NCI-H82 (cell line): ENCODE data around the gene SERPINA9.

Experiments used
- DNase-seq: peaks from one replicate; lab custom pipeline; 2025; lab: John Stamatoyannopoulos, UW

SERPINA9 gene

GRCh38 chr14:94462219-94462551, 13.8 kb downstream of the SERPINA9 start:
- no peak for DNase-seq

DNA sequence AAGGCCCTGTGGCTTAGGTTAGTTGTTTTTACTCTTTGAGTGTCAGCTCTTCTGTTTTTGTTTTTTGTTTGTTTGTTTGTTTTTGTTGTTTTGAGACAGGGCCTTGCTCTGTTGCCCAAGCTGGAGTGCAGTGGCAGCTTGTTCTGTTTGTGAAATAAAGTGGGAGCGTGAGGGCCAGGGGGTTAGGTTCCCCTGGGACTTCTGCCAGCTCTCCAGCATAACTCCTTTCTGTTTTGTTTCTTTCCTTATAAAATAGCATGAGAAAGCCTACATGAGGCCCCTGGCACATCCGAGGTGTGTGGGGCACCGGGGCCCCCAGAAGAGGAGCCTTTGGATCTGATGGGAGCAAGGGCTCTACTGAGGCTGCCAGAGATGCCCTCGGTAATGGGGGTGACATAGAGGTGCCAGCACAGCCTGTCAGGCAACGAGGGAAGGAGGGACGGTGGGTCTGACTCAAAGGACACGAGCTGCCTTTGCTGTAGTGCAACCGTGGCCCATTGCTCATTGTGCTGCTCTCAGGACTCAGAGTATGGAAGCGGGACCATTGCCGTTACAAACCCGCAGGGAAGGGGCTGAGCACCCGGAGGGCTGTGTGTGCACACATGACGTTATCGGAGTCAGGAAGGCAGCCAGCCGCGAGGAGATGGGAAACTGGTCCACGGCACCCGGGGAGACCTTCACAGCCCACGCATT, 14.3 kb downstream of the SERPINA9 start:
- DNase-seq, result no peak

DNA sequence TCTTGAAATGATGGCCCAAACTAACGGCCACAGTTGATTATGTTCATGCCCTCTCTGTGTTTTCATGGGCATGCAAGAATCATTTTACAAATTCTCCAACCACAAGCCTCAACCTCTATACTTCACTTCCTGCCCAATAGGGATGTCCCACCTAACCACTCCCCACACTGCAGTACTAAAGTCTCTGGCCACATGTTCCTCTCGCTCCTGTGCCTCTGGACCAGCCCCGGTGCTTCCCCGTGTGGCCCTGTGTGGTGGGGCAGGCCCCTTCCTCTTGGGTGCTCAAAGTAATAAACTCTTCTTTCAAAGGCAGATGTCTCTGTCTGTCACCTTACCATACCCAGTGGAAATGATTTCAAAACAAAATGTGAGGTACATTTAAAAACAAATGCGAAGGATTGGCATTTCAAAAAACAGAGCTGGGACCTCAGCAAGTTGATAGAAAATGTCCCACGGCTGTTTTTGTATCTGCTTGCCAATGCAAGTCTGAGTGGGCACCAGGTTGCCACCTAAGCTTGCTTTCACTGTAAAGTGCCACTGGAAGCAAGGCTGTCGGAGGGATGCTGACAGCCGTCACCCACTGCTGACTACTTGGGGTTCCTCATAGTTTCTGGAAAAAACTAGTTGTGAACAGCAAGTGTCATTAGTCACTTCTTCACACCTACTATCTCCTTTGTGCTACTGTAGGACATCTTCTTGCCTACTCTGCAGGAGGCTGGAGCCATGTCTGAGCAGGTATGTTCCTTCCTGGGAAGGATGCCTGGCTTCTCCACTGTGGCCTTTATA, 15.2 kb downstream of the SERPINA9 start:
- no peak for DNase-seq

GRCh38 chr14:94458558-94459205, 17.3 kb downstream of the SERPINA9 start:
- no peak for DNase-seq

GRCh38 chr14:94458096-94458495, 17.9 kb downstream of the SERPINA9 start:
- no peak for DNase-seq

DNA sequence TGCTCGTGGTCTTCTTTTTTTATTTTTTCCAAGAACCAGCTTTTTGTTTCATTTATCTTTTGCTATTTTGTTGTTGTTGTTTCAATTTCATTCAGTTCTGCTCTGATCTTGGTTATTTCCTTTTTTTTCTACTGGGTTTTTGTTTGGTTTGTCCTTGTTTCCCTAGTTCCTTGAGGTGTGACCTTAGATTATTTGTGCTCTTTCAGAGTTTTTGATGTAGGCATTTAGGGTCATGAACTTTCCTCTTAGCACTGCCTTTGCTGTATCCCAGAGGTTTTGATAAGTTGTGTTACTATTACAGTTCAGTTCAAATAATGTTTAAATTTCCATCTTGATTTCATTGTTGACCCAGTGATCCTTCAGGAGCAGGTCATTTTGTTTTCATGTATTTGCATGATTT, 20.1 kb downstream of the SERPINA9 start:
- DNase-seq, result no peak

GRCh38 chr14:94451826-94452225, 24.2 kb downstream of the SERPINA9 start:
- DNase-seq, result no peak

GRCh38 chr14:94451091-94451771, 24.8 kb downstream of the SERPINA9 start:
- no peak for DNase-seq

DNA sequence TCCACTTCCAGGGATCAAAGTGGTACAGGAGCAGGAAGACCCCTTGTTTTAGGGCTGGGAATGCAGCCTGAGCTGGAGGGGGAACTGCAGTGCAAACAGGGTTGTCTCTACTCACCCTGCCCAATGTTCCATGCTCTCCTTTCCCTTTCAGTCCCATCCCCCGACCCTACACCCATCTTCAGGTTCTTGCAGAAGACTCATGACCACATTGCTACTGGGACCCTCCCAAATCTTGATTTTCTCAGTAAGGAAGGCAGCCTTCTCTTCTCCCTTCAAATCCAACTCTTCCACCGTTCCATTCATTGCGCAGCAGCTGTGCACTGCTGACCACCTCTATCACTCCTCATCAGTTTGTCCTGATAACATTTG, 25.3 kb downstream of the SERPINA9 start:
- no peak for DNase-seq

DNA sequence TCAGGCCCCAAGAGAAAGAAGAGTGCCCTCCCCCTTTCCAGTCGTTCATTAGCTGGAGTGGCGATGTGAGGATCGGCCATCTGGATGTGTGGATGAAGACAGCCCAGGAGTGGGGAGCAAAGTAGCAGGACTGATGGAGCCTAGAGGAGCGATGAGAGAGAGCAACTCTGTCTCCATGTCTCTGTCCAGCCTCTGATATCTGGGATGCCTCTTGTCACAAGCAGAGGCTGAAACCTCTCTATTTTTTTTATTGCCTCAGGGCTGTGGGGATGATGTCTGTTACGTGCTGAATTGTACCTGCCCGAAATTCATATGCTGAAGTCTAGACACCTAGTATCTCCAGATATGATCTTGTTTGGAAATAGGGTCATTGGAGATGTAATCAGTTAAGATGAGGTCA, 26.1 kb downstream of the SERPINA9 start:
- no peak for DNase-seq

- no peak for DNase-seq
Measured at GRCh38 chr14:94448071-94448808, 27.8 kb downstream of the SERPINA9 start.

GRCh38 chr14:94447206-94447605, 28.8 kb downstream of the SERPINA9 start:
- DNase-seq, result no peak

DNA sequence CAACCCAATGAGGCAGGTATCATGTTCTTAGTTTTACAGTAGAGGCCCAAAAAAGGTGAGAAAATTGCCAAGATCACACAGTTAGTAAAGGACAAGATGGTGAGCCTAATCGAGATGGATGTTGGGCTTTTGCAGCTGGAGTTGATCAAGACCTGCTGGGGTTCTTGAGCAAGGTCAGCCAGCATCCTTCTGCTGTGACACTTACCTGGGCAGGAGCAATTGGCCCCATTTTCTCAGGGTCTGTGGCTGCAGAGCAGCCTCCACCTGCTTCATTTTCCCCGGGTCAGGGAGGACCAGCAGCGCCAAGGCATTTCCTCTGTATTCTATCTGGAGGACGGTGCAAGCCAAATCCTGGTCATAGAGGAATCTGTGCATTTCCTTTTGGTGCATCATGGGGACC, 29.9 kb downstream of the SERPINA9 start:
- no peak for DNase-seq

DNA sequence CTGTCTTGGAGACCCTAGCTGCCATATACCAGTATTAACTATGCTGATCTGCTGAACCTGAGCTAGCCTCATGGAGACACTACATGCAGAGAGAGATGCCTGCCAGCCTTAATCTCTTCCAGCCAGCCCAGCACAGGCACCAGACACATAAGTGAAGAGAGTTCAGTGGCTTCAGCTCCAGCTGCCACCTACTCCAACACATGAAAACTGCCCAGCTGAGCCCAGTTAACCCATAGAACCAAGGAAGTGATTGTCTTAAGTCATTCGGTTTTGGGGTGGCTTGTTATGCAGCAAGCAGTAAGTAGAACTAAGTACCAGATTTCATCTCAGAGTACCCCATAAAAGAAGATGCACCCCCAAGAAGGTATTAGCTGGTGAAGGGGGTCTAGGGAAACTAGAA, 31.0 kb downstream of the SERPINA9 start:
- DNase-seq, result no peak

- DNase-seq, result no peak
Measured at GRCh38 chr14:94441531-94442205, 34.3 kb downstream of the SERPINA9 start.

DNA sequence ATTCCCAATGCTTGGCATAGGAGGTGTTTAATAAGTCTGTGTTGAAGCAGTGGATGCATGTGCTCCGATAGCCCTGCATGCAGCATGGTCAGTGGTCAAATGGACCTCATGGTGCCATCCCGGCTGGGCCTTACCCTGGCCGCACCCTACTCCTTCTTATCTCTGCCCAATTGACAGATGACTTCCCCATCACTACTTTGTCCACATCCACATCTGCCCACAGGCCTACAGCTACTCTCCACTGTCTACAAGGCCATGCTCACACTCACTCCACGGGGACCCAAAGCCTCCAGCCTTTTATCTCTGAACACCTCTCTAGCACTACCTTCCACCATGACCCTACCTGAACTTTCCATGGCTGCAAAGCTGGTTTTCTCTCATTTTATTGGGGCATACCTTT, 34.9 kb downstream of the SERPINA9 start:
- no peak for DNase-seq

GRCh38 chr14:94439453-94440057, 36.4 kb downstream of the SERPINA9 start:
- DNase-seq, result no peak

- DNase-seq, result no peak
Measured at GRCh38 chr14:94428610-94429009, 47.4 kb downstream of the SERPINA9 start.

DNA sequence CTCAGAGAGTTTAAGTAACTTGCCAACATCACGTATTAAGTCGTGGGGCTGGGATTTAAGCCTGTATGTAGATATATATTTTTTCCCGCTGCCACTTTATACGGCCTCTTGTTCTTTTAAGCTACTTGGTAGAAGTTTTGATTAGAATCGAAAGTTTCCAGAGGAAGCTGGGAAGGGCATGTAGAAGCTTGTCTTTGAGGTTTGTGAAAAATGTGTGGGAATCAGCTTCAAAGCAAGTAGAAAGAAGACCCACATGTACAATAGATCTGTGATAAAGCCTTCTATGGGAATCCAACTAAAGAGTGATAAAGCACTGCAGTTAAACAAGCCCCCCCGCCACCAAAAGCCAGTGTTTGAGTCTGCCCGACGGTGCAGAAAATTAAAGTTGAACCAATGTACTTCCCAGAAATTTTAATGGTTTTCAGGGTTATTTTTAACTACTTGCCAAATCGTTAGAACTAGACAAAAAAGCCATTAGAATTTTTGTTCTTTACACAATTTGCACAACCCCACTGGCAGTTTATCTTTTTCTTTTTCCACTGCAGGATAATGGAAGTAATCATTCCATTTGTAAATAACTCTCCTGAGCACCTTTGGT, 48.9 kb downstream of the SERPINA9 start:
- DNase-seq, result no peak

GRCh38 chr14:94426526-94426925, 49.5 kb downstream of the SERPINA9 start:
- no peak for DNase-seq

DNA sequence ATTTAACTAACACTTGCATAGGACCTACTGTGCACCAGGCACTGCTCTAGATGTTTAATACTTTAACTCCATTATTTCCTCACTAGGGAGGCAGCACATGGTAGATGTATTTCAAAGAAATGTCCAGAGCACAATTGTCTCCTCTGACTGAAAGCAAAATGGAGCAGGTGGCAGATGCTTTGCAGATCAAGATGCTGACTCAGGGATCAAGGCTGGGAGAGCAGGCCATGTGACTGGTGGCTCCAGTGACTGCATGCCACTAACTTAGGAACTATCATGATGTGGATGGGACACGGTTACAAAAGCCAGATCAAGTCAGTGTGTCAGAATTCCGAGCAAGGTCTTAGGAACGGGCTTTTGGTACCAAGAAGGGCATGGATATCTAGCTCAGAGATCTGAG, 51.6 kb downstream of the SERPINA9 start:
- DNase-seq, result peak; percentile 0
